ENCODE measurements around the gene RXRB. TPM values are rescaled to one million over a fixed set of nuclear protein-coding genes. Genes with fewer than 3 reads are reported as not detected.

Gene RXRB
- polyA plus RNA-seq, 1 of the 3 experiments (the other 2 are of a cell fraction), result 45.8 TPM

DNA sequence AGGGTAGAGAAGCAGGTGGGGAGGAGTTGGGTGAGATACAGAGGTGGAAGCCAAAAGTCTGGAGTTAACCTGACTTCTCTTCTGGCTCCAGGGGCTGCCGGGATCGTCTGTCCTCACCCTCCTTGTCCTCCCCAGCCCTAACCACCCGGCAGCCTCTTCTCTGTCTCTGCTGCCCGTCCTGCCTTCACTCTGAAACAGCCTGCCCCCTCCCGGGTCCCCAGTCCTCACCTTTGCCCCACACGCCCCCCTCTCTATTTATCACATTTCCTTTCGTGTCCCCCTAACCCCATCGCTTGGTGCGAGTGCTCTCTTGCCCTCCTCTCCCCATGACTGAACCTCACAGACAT, 13.5 kb upstream of the RXRB start:
- POLR2A ChIA-PET, result no interaction called here
- Histone ChIP-seq H3K9ac (no peak overlapping the region; the same call in 1 of the 2 replicates), H3K79me2 (ENCODE audit: insufficient read depth) (peaks cover 2% of the 10 kb centered on the region; the same call in 1 of the 2 replicates), H3F3A (replicated peaks; ENCODE audit: insufficient read depth) (peaks cover 2% of the 10 kb centered on the region), H3K9me2 (no peaks in the 10 kb centered on the region), H4K20me1 (ENCODE audit: insufficient read depth) (no peaks in the 10 kb centered on the region), H3K4me2 (peak overlapping the region; percentile 94), H3K36me3 (replicated peaks in 1 of 2; ENCODE audit: control insufficient read depth in 1 of 2, insufficient read depth in 2 of 2, low read length in 1 of 2) (peaks cover 10 to 19% of the 10 kb centered on the region in 2 experiments), H3K27ac (ENCODE audit: low read depth in 2 of 2, low read length in 1 of 2) (no peak overlapping the region), H3K27me3 (ENCODE audit: insufficient read depth) (no peaks in the 10 kb centered on the region; the same call in 1 of the 2 replicates), H3K9me3 (no peaks in the 10 kb centered on the region), H3K4me1 (ENCODE audit: control insufficient read depth in 1 of 2, insufficient read depth in 2 of 2, low read depth in 1 of 2, low read length in 1 of 2) (peaks cover 4 to 25% of the 10 kb centered on the region in 2 experiments; a peak in 3 of 4 replicates), H3K4me3 (ENCODE audit: low read depth in 2 of 2, low read length in 1 of 2) (peak overlapping the region; percentile 57 to 66), H2AFZ (ENCODE audit: low read depth) (peak overlapping the region; percentile 66; the same call in 1 of the 2 replicates)
- TF ChIP-seq GATA2 (CRISPR knock-in tag; IDR thresholded peaks at IDR 0.05), result no peak
- TF ChIP-seq, protein P1, sequence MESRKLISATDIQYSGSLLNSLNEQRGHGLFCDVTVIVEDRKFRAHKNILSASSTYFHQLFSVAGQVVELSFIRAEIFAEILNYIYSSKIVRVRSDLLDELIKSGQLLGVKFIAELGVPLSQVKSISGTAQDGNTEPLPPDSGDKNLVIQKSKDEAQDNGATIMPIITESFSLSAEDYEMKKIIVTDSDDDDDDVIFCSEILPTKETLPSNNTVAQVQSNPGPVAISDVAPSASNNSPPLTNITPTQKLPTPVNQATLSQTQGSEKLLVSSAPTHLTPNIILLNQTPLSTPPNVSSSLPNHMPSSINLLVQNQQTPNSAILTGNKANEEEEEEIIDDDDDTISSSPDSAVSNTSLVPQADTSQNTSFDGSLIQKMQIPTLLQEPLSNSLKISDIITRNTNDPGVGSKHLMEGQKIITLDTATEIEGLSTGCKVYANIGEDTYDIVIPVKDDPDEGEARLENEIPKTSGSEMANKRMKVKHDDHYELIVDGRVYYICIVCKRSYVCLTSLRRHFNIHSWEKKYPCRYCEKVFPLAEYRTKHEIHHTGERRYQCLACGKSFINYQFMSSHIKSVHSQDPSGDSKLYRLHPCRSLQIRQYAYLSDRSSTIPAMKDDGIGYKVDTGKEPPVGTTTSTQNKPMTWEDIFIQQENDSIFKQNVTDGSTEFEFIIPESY (IDR thresholded peaks at IDR 0.05; ENCODE audit: borderline replicate concordance, low read depth), result no peak
- no peak for TF ChIP-seq CHD2 (IDR thresholded peaks at IDR 0.05; ENCODE audit: low read length, partially characterized antibody)
- TF ChIP-seq, protein P2, sequence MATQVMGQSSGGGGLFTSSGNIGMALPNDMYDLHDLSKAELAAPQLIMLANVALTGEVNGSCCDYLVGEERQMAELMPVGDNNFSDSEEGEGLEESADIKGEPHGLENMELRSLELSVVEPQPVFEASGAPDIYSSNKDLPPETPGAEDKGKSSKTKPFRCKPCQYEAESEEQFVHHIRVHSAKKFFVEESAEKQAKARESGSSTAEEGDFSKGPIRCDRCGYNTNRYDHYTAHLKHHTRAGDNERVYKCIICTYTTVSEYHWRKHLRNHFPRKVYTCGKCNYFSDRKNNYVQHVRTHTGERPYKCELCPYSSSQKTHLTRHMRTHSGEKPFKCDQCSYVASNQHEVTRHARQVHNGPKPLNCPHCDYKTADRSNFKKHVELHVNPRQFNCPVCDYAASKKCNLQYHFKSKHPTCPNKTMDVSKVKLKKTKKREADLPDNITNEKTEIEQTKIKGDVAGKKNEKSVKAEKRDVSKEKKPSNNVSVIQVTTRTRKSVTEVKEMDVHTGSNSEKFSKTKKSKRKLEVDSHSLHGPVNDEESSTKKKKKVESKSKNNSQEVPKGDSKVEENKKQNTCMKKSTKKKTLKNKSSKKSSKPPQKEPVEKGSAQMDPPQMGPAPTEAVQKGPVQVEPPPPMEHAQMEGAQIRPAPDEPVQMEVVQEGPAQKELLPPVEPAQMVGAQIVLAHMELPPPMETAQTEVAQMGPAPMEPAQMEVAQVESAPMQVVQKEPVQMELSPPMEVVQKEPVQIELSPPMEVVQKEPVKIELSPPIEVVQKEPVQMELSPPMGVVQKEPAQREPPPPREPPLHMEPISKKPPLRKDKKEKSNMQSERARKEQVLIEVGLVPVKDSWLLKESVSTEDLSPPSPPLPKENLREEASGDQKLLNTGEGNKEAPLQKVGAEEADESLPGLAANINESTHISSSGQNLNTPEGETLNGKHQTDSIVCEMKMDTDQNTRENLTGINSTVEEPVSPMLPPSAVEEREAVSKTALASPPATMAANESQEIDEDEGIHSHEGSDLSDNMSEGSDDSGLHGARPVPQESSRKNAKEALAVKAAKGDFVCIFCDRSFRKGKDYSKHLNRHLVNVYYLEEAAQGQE (IDR thresholded peaks at IDR 0.05; ENCODE audit: low read depth, low read length), result no peak
- no peak for TF ChIP-seq FOSL2 (IDR thresholded peaks at IDR 0.05; ENCODE audit: borderline replicate concordance, low read depth)
- no peak for TF ChIP-seq GABPA (IDR thresholded peaks at IDR 0.05; ENCODE audit: low read depth)
- TF ChIP-seq TEAD4 (IDR thresholded peaks at IDR 0.05; ENCODE audit: borderline replicate concordance, insufficient read depth), result no peak
- no peak for TF ChIP-seq ELF1 (IDR thresholded peaks at IDR 0.05)
- 66% methylated on average over 9 of the region's 9 CpGs for WGBS (ENCODE audit: low lambda C conversion rate)
- no peak for DNase-seq
- CTCF ChIA-PET, result interaction anchor here (1.1 to 2.7 kb wide), 2 partner anchors 34 to 52 kb away, joined by 5 to 9 read pairs; no protein-coding TSS in a partner anchor

Measured in SK-N-SH (cell line).